ENCODE measurements around the gene SLC2A6.

DNA sequence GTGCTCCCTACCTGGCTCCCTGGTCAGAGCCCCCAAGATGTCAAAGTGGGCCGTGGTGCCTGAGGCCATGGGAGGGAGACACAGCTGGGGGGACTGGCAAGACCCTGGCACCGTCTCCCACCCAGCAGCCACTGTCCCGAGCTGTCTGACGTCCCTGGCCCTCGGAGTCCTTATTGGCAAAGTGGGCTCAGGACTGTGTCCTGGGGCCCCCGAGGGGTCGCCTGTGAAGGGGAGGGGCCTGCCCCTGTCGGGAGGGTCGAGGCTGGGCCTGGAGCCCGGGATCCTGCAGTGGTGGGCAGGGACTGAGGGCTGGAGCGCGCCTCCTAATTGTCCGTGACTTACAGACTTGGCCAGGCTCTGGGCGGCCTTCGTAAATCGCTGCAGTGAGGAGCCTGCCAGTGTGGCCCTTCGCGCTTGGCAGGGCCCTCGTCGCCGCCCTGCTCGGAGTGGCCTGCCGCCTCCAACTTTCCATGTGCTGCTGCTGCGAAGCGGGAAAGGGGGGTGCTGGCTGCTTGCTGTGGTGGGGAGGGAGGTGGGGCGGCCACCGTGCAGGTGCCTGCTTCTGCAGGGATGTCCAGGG is 32.1 kb upstream of the SLC2A6 start:
- no peak for TF ChIP-seq CTCF (optimal IDR thresholded peaks at IDR 0.05 in 1 of 3, IDR thresholded peaks at IDR 0.05 in 1 of 3, conservative IDR thresholded peaks at IDR 0.05 in 1 of 3; ENCODE audit: extremely low read depth in 1 of 3, insufficient read depth in 2 of 3, low read length in 3 of 3)
- TF ChIP-seq EZH2 (IDR thresholded peaks at IDR 0.05; ENCODE audit: low read length): no peak

Data from keratinocyte (primary cell).